ENCODE measurements around the gene NANS. TPM values are rescaled to one million over a fixed set of nuclear protein-coding genes. Genes with fewer than 3 reads are reported as not detected.
"Not testable (repeated sequence)": the region's sequence is repeated elsewhere in the genome, so short reads cannot be mapped to it uniquely, and the experiment has no call there.

NANS gene
- total and polyA plus RNA-seq, 12 donors, result 20.0 to 141 (median 30.9) TPM

DNA sequence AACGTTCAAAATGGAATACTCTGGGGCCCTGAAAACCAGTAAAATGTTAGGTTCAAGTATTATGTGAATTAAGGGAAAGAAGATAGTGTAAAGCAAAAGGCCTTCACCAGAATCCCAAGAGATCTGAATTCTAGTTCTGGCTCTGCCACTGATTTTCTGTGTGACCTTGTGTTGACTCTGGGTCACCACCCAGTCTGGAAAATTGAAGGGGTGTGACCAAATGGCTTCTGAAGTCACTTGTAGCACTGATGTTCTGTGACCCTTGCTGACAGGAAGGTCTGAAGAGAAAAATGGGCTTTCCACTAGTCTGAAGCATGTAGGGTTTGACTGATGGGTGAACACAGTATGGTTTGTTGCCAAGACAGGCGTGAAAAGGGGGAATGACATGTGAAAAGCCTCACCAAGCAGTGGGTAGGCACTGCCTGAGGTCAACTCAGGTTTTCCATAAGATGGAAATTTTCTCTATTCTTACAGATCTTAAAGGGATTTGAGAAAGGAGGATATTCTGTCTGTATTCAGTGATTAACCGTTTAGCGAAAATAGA is 40.3 kb upstream of the NANS start:
- Histone ChIP-seq H3K27ac (no peak overlapping the region), H3K9me3 (no peaks in the 10 kb centered on the region), H3K27me3 (no peaks in the 10 kb centered on the region), H3K4me1 (peaks cover 0 to 27% (median 13%) of the 10 kb centered on the region in 9 donors), H3K36me3 (peaks cover 0 to 93% (median 46%) of the 10 kb centered on the region in 9 donors), H3K4me3 (no peak overlapping the region)
- intact Hi-C loops (cut with DNase I), result loop anchor here in 1 of 10 donors (5.0 kb wide), 1 partner anchor 34 kb away; the partner anchor contains the start of gene ANP32B
- TF ChIP-seq, protein P1, sequence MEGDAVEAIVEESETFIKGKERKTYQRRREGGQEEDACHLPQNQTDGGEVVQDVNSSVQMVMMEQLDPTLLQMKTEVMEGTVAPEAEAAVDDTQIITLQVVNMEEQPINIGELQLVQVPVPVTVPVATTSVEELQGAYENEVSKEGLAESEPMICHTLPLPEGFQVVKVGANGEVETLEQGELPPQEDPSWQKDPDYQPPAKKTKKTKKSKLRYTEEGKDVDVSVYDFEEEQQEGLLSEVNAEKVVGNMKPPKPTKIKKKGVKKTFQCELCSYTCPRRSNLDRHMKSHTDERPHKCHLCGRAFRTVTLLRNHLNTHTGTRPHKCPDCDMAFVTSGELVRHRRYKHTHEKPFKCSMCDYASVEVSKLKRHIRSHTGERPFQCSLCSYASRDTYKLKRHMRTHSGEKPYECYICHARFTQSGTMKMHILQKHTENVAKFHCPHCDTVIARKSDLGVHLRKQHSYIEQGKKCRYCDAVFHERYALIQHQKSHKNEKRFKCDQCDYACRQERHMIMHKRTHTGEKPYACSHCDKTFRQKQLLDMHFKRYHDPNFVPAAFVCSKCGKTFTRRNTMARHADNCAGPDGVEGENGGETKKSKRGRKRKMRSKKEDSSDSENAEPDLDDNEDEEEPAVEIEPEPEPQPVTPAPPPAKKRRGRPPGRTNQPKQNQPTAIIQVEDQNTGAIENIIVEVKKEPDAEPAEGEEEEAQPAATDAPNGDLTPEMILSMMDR (IDR thresholded peaks at IDR 0.05), result no peak
- DNase-seq (no peak), ATAC-seq (no peak)
- WGBS, 2 donors, result 83 to 93% methylated on average over 4 of the region's 4 CpGs

GRCh38 chr9:98017306-98017705 is 39.2 kb upstream of the NANS start:
- 40 to 59% methylated on average over 1 of the region's 1 CpG for WGBS, 2 donors
- DNase-seq (no peak), ATAC-seq (peak in 3 of 8 donors; percentile 23 to 41 (median 27))
- TF ChIP-seq, protein P1 (IDR thresholded peaks at IDR 0.05), result no peak
- no peak overlapping the region for H3K4me3 ChIP-seq
- intact Hi-C loops (cut with DNase I), result loop anchor here in 1 of 10 donors (5.0 kb wide), 1 partner anchor 35 kb away; the partner anchor contains the start of gene ANP32B
- peaks cover 0 to 37% (median 20%) of the 10 kb centered on the region in 9 donors for H3K4me1 ChIP-seq
- H3K36me3 ChIP-seq, result peaks cover 0 to 82% (median 46%) of the 10 kb centered on the region in 9 donors
- H3K9me3 ChIP-seq, result no peaks in the 10 kb centered on the region
- H3K27ac ChIP-seq, result peak overlapping the region in 3 of 10 donors; percentile 11 to 32 (median 13)
- no peaks in the 10 kb centered on the region for H3K27me3 ChIP-seq

- Histone ChIP-seq H3K4me1 (peaks cover 0 to 42% (median 23%) of the 10 kb centered on the region in 9 donors), H3K27me3 (no peaks in the 10 kb centered on the region), H3K36me3 (peaks cover 0 to 72% (median 40%) of the 10 kb centered on the region in 9 donors), H3K4me3 (no peak overlapping the region), H3K27ac (peak overlapping the region in 2 of 10 donors; percentile 11 to 63), H3K9me3 (no peaks in the 10 kb centered on the region)
- DNase-seq, result no peak
- WGBS, 2 donors, result 44 to 60% methylated on average over 5 of the region's 5 CpGs
- ATAC-seq, result peak in 4 of 8 donors; percentile 12 to 39 (median 20)
- intact Hi-C loops (cut with DNase I), result loop anchor here in 1 of 10 donors (5.0 kb wide), 1 partner anchor 36 kb away; the partner anchor contains the start of gene ANP32B
- TF ChIP-seq, protein P1 (IDR thresholded peaks at IDR 0.05), result no peak
These were observed 38.2 kb upstream of the NANS start for GRCh38 chr9:98018347-98018746.

DNA sequence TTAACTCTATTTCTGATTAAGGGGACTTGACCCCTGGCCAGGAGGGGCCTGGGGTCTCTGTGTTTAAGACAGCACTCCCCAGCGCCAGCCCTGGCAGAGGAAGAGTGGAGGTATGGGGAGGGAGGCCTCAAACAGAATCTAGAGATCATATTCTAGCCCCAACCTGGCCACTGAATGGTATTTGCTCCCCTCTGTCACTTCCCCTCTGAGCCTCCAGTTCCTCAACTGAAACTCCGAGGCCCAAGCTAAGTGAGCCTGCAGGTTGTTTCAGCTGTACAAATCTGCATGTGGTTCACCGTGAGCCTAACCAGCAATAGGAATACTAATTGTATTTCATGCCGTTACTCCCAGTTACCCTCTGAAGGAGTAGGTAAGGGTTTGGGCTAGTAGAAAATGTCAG is 37.4 kb upstream of the NANS start:
- TF ChIP-seq, protein P1 (IDR thresholded peaks at IDR 0.05), result no peak
- H3K4me1 ChIP-seq, result peaks cover 0 to 47% (median 23%) of the 10 kb centered on the region in 9 donors
- H3K27me3 ChIP-seq, result no peaks in the 10 kb centered on the region
- H3K27ac ChIP-seq, result peak overlapping the region in 1 of 10 donors; percentile 63
- no peak for DNase-seq
- H3K36me3 ChIP-seq, result peaks cover 0 to 64% (median 32%) of the 10 kb centered on the region in 9 donors
- no peak for ATAC-seq
- H3K9me3 ChIP-seq, result no peaks in the 10 kb centered on the region
- no peak overlapping the region for H3K4me3 ChIP-seq
- 83 to 93% methylated on average over 4 of the region's 4 CpGs for WGBS, 2 donors
- intact Hi-C loops (cut with DNase I), result loop anchor here in 1 of 10 donors (5.0 kb wide), 1 partner anchor 37 kb away; the partner anchor contains the start of gene ANP32B

DNA sequence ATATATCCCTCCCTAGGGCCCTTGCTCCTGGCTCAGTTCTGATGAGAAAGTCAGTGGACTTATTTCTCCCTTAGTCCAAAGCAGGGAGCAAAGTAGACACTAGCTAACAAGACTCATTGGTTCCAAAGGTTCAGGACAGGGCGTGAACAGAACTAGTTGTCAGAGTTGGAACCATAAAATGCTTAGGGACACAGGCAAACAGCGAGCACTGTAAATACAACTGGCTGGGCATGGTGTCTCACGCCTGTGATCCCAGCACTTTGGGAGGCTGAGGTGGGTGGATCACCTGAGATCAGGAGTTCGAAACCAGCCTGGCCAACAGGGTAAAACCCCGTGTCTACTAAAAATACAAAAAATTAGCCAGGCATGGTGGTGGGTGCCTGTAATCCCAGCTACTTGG is 36.7 kb upstream of the NANS start:
- not testable (repeated sequence) for H3K4me3 ChIP-seq, H3K9me3 ChIP-seq, H3K27me3 ChIP-seq, ATAC-seq, DNase-seq, H3K27ac ChIP-seq
- peaks cover 0 to 52% (median 23%) of the 10 kb centered on the region in 9 donors for H3K4me1 ChIP-seq
- peaks cover 0 to 57% (median 25%) of the 10 kb centered on the region in 9 donors for H3K36me3 ChIP-seq
- WGBS, 2 donors, result 87 to 94% methylated on average over 5 of the region's 5 CpGs
- intact Hi-C loops (cut with DNase I), result loop anchor here in 2 of 10 donors (5.0 to 10.0 kb wide), 2 partner anchors 38 to 85 kb away; partner anchors contain the start of genes ANP32B (in 1 of the 2) and HEMGN (in 1 of the 2)

All from heart right ventricle (tissue), 16 donors.